ENCODE measurements around the gene FBXL7.

GRCh38 chr5:15774632-15775031, 274.7 kb downstream of the FBXL7 start:
- TF ChIP-seq CTCF (IDR thresholded peaks at IDR 0.05 in 8 of 11, conservative IDR thresholded peaks at IDR 0.05 in 3 of 11) (no peak), POLR2A (IDR thresholded peaks at IDR 0.05) (no peak), POLR2AphosphoS5 (IDR thresholded peaks at IDR 0.05) (no peak)

Data from spleen (tissue), 7 donors.